Measurements from ENCODE around the gene ACAA2.

DNA sequence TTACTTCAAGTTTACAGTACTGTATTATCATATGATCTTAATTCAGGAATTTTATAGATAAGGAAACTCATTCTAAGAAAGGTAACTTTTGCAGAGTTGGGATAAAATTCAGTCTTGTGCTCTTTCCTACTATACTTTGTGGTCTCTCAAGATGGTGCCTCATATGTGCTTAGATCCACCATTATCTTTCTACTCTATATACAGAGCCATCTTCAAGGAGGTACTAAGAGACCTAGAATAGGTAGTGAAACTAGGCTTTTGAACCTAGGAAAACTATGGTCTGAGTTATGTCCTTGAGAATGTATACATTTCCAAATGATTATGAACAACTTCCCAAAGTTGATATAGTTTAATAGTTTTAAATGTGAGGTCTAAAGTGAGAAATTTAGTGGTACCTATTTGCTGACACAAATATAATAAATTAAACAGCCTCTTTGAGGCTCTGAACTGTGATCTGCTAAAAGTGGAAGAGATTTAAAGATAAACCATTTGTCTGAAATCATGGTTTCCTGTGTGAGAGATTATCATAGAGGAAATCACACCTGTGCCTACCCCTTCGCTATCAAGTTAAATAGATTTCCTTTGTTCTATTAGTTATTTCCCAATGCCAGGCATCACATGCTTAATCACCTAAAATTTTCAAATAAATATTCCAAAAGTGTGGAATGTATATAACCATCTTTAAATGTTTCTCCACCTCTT, 27.2 kb downstream of the ACAA2 start:
- TF ChIP-seq, protein P1, sequence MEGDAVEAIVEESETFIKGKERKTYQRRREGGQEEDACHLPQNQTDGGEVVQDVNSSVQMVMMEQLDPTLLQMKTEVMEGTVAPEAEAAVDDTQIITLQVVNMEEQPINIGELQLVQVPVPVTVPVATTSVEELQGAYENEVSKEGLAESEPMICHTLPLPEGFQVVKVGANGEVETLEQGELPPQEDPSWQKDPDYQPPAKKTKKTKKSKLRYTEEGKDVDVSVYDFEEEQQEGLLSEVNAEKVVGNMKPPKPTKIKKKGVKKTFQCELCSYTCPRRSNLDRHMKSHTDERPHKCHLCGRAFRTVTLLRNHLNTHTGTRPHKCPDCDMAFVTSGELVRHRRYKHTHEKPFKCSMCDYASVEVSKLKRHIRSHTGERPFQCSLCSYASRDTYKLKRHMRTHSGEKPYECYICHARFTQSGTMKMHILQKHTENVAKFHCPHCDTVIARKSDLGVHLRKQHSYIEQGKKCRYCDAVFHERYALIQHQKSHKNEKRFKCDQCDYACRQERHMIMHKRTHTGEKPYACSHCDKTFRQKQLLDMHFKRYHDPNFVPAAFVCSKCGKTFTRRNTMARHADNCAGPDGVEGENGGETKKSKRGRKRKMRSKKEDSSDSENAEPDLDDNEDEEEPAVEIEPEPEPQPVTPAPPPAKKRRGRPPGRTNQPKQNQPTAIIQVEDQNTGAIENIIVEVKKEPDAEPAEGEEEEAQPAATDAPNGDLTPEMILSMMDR (IDR thresholded peaks at IDR 0.05) = no peak
- no peak for TF ChIP-seq TCF7L2 (IDR thresholded peaks at IDR 0.05; ENCODE audit: low read depth, low read length)
- TF ChIP-seq, protein P2, sequence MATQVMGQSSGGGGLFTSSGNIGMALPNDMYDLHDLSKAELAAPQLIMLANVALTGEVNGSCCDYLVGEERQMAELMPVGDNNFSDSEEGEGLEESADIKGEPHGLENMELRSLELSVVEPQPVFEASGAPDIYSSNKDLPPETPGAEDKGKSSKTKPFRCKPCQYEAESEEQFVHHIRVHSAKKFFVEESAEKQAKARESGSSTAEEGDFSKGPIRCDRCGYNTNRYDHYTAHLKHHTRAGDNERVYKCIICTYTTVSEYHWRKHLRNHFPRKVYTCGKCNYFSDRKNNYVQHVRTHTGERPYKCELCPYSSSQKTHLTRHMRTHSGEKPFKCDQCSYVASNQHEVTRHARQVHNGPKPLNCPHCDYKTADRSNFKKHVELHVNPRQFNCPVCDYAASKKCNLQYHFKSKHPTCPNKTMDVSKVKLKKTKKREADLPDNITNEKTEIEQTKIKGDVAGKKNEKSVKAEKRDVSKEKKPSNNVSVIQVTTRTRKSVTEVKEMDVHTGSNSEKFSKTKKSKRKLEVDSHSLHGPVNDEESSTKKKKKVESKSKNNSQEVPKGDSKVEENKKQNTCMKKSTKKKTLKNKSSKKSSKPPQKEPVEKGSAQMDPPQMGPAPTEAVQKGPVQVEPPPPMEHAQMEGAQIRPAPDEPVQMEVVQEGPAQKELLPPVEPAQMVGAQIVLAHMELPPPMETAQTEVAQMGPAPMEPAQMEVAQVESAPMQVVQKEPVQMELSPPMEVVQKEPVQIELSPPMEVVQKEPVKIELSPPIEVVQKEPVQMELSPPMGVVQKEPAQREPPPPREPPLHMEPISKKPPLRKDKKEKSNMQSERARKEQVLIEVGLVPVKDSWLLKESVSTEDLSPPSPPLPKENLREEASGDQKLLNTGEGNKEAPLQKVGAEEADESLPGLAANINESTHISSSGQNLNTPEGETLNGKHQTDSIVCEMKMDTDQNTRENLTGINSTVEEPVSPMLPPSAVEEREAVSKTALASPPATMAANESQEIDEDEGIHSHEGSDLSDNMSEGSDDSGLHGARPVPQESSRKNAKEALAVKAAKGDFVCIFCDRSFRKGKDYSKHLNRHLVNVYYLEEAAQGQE (IDR thresholded peaks at IDR 0.05; ENCODE audit: insufficient read depth in 1 of 2, low read depth in 2 of 2, low read length in 1 of 2) = no peak
- TF ChIP-seq POLR2AphosphoS5 (IDR thresholded peaks at IDR 0.05; ENCODE audit: low read depth, low read length) = no peak
- TF ChIP-seq SIN3A (IDR thresholded peaks at IDR 0.05; ENCODE audit: borderline replicate concordance, insufficient read depth, low read depth, low read length) = no peak
